Measurements from ENCODE around the gene SLC37A1.

SLC37A1 gene

DNA sequence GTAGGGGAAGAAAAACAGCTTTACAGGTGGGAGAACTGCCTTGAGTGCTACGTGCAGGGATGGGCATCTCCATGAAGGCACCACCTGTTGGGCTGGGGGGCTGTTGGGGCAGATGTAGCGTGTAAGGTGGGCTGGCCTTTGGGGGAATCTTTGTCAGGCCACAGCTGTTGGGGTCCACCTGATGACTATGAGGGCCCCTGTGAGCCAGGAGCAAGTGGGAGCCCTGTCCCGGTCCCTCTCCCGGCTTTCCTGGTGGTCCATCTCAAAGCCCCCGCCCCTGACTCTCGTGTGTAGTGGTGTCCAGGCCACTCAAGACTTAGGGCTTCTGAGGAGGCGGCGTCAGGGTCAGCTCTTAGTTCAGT, 13.5 kb downstream of the SLC37A1 start:
- peaks cover 3% of the 10 kb centered on the region for H3K27me3 Mint-ChIP-seq (ENCODE audit: low read depth, poor library complexity)
- no peak for DNase-seq
- no peak overlapping the region for H3K27ac Mint-ChIP-seq
- no peak overlapping the region for H3K4me3 Mint-ChIP-seq
- peaks cover 71% of the 10 kb centered on the region for H3K4me1 Mint-ChIP-seq
- TF ChIP-seq CTCF (IDR thresholded peaks at IDR 0.05), result no peak
- no peaks in the 10 kb centered on the region for H3K9me3 Mint-ChIP-seq
- no peaks in the 10 kb centered on the region for H3K36me3 Mint-ChIP-seq (ENCODE audit: low read depth)

DNA sequence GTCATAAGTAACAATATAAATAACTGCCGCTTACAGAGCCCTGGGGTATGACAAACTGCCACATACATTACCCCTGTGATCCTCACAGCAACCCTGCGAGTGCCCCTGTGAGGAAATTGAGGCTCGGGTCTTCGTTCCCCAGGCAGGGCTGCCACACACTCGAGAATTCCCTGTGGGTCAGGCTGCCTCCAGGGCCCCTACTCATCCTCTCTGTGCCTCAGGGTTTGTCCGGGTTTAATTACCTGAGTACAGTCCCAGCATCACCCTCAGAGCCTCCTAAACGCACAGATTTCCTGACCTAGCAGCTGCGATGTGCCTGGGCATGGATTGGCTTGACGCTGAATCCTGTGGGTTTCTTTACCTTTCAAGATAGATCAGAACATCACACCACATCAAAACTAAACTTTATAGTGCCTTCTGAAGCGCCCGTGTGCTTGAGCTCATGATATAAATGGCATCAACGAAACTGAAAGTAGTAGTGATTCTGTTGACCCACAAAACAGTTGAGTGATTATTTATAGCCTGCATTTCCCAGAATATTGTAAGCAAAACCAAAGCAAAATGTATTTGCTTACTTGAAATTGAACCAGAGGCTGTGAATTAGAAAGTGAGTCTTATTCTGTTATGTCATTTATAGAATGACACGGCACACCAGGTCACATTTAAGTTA, 14.0 kb downstream of the SLC37A1 start:
- Mint-ChIP-seq H3K36me3 (ENCODE audit: low read depth) (no peaks in the 10 kb centered on the region), H3K27me3 (ENCODE audit: low read depth, poor library complexity) (peaks cover 3% of the 10 kb centered on the region), H3K27ac (no peak overlapping the region), H3K9me3 (no peaks in the 10 kb centered on the region), H3K4me3 (no peak overlapping the region), H3K4me1 (peaks cover 74% of the 10 kb centered on the region)
- no peak for TF ChIP-seq CTCF (IDR thresholded peaks at IDR 0.05)
- no peak for DNase-seq

GRCh38 chr21:42530167-42530518, 16.5 kb downstream of the SLC37A1 start:
- no peak overlapping the region for H3K27ac Mint-ChIP-seq
- no peak for TF ChIP-seq CTCF (IDR thresholded peaks at IDR 0.05)
- no peak overlapping the region for H3K4me3 Mint-ChIP-seq
- no peaks in the 10 kb centered on the region for H3K27me3 Mint-ChIP-seq (ENCODE audit: low read depth, poor library complexity)
- no peaks in the 10 kb centered on the region for H3K36me3 Mint-ChIP-seq (ENCODE audit: low read depth)
- H3K4me1 Mint-ChIP-seq, result peaks cover 58% of the 10 kb centered on the region
- no peaks in the 10 kb centered on the region for H3K9me3 Mint-ChIP-seq
- DNase-seq, result no peak

GRCh38 chr21:42531771-42532170, 18.1 kb downstream of the SLC37A1 start:
- H3K9me3 Mint-ChIP-seq, result no peaks in the 10 kb centered on the region
- peaks cover 42% of the 10 kb centered on the region for H3K4me1 Mint-ChIP-seq
- H3K27ac Mint-ChIP-seq, result no peak overlapping the region
- H3K27me3 Mint-ChIP-seq (ENCODE audit: low read depth, poor library complexity), result no peaks in the 10 kb centered on the region
- no peak for DNase-seq
- no peaks in the 10 kb centered on the region for H3K36me3 Mint-ChIP-seq (ENCODE audit: low read depth)
- no peak overlapping the region for H3K4me3 Mint-ChIP-seq
- no peak for TF ChIP-seq CTCF (IDR thresholded peaks at IDR 0.05)

- Mint-ChIP-seq H3K36me3 (ENCODE audit: low read depth) (no peaks in the 10 kb centered on the region), H3K27ac (no peak overlapping the region), H3K4me1 (peaks cover 42% of the 10 kb centered on the region), H3K4me3 (no peak overlapping the region), H3K27me3 (ENCODE audit: low read depth, poor library complexity) (no peaks in the 10 kb centered on the region), H3K9me3 (no peaks in the 10 kb centered on the region)
- no peak for DNase-seq
- no peak for TF ChIP-seq CTCF (IDR thresholded peaks at IDR 0.05)
Observed at GRCh38 chr21:42532466-42533181, 19.0 kb downstream of the SLC37A1 start.
